IMR-90 (cell line): ENCODE results near the gene FAAP20. TPM values are rescaled to one million over a fixed set of nuclear protein-coding genes. Genes with fewer than 3 reads are reported as not detected.

Experiments
- MAZ ChIP-seq: IDR thresholded peaks from 2 replicates; pipeline ENCODE4 v1.6.1; 2012; ENCODE audit warnings: low read depth, mild to moderate bottlenecking, low read length, improper control_type of control experiment, moderate library complexity, borderline replicate concordance
- polyA plus RNA-seq, 3 experiments: library from polyadenylated mRNA; depleted of rRNA; stranded (reverse); fragments of >200 nt; gene quantifications; 2 replicates each; pipeline ENCODE4 v1.2.3, GENCODE V29; 2012; ENCODE audit warnings: low replicate concordance in 1 of 3
- total RNA-seq: library from RNA; depleted of rRNA; stranded (reverse); fragments of >200 nt; gene quantifications from 2 replicates; pipeline ENCODE4 v1.2.3, GENCODE V29; 2012
- TF ChIP-seq, protein P1 (sequence below): fragments of 150-350 bp; IDR thresholded peaks from 2 replicates; pipeline ENCODE4 v1.6.1; 2016; ENCODE audit warnings: low read depth, mild to moderate bottlenecking, low read length, moderate library complexity, borderline replicate concordance

FAAP20 gene
- total and polyA plus RNA-seq, 2 of the 4 experiments (the other 2 are of a cell fraction): 6.5 to 31.5 TPM

DNA sequence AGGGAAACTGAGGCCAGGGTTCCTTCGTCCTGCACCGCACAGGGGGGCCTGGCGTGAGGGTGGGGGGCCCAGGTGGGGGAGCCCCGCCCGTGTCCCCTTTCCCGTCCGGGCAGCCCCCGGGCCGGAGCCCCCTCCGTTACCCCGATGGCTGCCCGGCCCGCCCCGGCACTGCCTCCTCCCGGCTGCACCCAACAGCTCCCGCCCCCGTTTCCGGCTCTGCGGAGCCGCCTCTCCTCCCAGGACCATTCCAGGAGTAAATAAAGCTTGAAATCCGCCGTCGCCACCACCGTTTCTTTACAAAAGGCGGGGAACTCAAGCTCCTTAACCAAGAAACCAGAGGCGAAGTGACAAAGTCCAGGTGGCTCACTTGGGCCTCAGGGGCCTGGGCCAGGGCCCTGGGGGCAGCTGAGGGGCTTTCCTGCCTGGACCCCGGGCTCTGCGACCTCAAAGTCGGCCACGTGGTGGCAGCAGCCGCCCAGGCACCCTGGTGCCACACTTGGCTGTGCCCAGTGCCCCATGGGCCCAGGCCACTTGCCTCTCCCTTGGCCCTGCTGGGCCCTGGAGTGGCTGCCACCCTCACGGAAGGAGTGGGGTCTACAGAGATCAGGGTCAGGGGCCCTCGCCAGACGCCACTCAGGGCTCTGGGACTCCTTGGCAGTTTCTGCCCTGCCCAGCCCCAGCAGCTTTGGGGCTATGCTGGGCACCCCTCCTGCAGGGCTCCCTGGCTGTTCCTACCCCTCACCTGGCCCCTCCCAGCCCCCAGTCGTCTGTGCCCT lies 514 bp upstream of the FAAP20 start (continued):
- TF ChIP-seq MAZ: peak; percentile 61
- TF ChIP-seq, protein P1, sequence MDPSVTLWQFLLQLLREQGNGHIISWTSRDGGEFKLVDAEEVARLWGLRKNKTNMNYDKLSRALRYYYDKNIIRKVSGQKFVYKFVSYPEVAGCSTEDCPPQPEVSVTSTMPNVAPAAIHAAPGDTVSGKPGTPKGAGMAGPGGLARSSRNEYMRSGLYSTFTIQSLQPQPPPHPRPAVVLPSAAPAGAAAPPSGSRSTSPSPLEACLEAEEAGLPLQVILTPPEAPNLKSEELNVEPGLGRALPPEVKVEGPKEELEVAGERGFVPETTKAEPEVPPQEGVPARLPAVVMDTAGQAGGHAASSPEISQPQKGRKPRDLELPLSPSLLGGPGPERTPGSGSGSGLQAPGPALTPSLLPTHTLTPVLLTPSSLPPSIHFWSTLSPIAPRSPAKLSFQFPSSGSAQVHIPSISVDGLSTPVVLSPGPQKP: no peak
